GM21529 (cell line): ENCODE data around the gene RPS16.
A peak's percentile ranks its signal among the peaks of the same experiment; 100 is the strongest.

Experiments
- ATAC-seq: cut with Tn5 transposase; IDR thresholded peaks from one replicate; pipeline ENCODE4 v1.9.1; 2021; ENCODE audit not compliant: unreplicated experiment

The RPS16 gene

DNA sequence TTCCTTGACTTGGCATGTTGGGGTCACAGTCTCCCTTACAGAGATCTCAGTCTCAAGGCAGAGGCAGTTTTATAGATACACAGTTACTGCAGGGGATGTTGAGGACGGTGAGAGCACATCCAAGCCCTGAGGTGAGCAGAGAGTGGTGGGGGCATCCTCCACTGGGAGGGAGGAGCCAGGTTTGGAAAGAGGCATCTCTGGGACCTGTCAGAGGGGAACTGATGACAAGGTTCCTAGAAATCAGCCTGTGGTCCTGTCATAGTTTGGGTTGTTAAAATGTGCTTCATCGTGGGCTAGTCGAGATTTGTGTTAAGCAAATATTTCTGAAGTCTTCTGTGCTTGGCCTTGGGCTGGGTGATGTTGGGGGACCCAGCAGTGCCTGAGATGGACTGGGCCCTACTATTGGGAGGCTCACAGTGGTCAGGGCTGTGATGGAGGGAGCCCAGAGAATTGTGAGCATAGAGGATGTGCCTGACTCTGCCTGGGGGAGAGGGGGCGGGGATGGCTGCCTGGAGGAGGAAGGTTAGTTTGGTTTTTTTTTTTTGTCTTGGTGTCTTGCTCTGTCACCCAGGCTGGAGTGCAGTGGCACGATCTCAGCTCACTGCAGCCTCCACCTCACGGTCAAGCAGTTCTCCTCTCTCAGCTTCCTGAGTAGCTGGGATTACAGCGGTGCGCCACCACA is 13.5 kb upstream of the RPS16 start:
- ATAC-seq = no peak

- ATAC-seq = no peak
Measured at GRCh38 chr19:39448271-39448670, 12.5 kb upstream of the RPS16 start.

DNA sequence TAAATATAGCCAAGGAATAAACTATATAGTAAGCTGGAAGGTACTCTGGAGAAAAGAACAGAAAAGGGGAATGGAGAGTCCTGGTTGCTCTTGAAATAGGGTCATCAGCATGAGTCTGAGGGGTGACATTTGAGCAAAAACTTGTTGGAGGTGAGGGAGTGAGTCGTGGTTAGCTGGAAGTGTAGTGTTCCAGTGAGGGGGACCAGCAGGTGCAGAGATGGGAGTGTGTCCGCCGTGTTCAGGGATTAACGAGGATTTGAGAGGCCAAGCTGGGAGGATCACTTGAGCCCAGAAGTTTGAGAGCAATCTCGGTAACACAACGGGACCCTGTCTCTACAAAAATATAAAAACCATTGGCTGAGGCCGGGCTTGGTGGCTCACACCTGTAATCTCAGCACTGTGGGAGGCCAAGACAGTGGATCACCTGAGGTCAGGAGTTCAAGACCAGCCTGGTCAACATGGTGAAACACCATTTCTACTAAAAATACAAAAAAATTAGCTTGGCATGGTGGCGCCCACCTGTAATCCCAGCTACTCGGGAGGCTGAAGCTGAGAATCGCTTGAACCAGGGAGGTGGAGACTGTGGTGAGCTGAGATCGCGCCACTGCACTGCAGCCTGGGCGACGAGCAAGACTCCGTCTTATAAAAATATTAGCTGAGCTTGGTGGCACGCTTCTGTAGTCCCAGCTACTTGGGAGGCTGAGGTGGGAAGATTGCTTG is 10.8 kb upstream of the RPS16 start:
- no peak for ATAC-seq

- peak; percentile 80 for ATAC-seq
Measured at GRCh38 chr19:39445196-39446111, 9.7 kb upstream of the RPS16 start, which contains the start of gene SUPT5H. TSS of gene SUPT5H (plus strand) at chr19:39445582. CDS start at chr19:39445891, 309 bp downstream.

- ATAC-seq = no peak
Measured at GRCh38 chr19:39444598-39445195, 8.9 kb upstream of the RPS16 start.

- ATAC-seq = no peak
Measured at GRCh38 chr19:39438270-39438934, 2.7 kb upstream of the RPS16 start.

DNA sequence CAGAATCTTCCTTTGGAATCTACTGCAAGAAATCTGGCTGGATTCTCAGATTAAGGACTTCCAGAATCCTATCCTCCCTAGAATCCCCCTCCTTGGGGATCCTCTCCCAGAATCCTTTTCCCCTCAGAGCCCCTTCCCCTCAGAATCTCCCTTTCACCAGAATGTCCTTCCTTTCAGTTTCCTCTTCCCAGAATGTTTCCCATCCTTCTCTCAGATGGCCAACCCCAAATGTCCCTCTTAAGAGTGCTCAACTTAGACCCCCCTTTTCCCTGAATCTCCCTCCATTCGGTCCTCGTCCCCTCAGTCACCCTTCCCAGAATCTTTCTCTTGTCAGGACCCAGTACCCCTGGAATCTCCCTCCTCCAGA is 584 bp upstream of the RPS16 start:
- ATAC-seq = no peak

DNA sequence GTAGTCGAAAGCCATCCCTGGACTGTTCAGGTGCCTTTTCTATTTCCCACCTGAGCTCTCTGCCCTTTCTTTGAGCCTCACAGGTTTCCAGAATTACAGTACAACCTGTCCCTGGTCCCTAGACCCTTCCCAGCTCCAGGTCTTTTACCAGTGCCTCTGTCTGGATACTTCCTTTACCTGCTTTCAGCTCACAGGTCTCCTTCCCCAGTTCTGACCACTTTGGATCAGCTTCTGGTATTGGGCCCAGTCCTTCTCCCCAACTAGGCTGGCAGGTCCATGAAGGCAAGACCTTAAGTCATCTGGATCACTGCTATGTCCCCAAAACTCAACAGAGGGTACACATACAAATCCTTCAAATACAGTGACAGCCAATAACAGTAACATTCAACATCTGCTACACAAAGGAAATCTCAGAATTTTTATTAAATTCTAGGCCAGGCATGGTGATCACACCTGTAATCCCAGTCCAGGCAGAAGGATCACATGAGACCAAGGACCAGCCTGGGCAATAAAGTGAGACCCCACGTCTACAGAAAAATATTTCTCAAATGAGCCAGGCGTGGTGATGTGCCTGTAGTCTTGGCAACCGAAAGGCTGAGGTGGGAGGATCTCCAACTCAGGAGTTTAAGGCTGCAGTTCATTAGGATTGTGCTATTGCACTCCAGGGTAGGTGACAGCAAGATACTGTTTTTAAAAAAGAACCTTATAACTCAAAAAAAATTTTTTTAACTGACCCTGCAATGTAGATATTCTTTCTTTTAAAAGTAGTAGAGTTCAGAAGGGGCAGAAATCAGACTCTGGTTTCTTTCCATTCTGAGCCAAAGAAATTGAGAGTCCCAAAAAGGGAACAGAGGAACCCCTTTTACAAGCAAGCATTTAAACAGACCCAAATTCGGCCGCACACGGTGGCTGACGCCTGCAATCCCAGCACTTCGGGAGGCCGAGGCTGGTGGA is 1.3 kb downstream of the RPS16 start:
- no peak for ATAC-seq

DNA sequence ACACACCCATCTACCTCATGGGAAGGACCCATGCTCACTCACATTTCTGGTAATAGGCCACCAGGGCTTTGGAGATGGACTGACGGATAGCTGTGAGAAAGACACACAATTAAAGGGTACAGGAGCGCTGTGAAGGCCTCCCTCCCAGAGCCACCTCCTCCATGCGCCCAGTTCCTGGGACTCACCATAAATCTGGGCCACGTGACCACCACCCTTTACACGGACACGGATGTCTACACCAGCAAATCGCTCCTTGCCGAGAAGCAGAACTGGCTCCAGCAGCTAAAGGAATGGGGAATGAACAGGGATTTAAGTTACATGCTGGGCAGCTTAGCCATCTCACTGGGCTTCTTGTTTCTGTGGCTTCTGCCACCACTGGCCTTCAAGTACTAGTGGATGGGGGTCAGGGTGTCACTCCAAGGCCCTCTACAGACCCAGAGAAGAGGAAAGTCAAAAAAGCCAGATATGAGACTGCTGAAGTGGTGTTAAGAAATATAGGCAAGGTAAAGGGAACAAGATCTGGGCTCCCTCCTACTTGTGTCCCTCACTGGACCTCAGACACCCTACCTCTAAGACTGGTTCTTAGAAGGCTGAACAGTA is 2.2 kb downstream of the RPS16 start:
- no peak for ATAC-seq

DNA sequence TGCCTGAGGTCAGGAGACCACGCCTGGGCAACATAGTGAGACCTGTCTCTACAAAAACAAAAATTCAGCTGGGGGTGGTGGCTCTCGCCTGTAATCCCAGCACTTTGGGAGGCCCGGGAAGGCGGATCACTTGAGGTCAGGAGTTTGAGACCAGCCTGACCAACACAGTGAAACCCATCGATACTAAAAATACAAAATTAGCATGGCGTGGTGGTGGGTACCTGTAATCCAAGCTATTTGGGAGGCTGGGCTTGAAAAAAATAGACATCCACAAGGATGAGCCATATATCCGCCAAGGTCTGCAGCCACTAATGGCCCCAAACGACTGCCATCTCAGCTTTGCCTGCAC is 3.1 kb downstream of the RPS16 start:
- no peak for ATAC-seq

DNA sequence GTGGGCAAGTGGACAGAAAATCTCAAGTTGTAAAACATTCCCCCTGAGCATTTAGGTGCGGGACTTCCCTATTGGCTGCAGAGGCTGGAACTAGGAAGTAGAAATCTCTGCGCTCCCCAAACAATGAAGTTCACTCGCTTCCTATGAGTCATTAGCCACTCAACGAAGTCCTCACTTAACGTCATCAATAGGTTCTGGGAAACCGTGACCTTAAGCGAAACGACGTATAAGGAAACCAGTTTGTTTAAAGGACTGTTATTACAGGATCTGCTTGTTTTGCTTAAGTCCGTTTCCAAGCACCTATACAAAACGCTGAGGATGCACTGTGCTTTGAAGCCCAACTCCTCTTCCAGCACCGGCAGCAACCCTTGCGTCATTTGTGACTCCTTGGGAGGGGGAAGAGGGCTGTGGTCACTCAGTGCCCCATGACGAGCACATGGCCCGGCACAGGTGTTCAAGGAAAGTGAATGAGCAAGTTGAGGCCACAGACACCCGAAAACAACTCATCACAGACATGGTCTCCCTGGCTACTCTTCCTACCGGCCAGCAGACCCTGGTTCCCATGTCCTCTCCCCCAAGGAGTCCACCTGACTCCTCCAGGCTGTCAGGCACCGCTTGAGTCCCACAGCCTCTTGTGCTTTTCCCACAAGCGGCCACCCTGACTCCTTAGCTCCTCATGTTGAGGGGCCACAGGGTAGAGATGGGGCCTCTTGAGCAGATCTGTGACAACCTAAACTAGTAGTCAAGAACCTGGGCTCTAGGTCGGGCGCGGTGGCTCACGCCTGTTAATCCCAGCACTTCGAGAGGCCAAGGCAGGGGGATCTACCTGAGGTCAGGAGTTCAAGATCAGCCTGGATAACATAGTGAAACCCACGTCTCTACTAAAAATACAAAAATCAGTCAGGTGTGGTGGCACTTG is 4.8 kb downstream of the RPS16 start:
- peak; percentile 50 for ATAC-seq

- ATAC-seq = no peak
Measured at GRCh38 chr19:39428283-39429112, 7.3 kb downstream of the RPS16 start.

DNA sequence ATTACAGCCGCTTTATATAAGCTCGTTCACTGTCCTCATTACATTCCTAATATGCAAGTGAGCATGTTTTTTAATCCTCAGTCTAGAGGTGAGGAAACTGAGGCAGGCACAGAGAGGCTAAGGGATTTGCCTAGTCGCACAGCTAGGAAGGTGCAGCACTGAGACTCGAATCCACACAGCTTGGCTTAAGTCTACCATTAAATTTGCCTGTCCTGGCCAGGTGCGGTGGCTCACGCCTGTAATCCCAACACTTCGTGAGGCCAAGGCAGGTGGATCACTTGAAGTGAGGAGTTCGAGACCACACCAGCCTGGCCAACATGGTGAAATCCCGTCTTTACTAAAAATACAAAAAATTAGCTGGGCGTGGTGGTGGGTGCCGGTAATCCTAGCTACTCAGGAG is 8.0 kb downstream of the RPS16 start:
- no peak for ATAC-seq

- ATAC-seq = no peak
Measured at GRCh38 chr19:39426170-39426569, 9.6 kb downstream of the RPS16 start.

- ATAC-seq = no peak
Measured at GRCh38 chr19:39425744-39426143, 10.0 kb downstream of the RPS16 start.

- no peak for ATAC-seq
Measured at GRCh38 chr19:39424934-39425333, 10.8 kb downstream of the RPS16 start.
